ENCODE measurements around the gene ACTL6B.

DNA sequence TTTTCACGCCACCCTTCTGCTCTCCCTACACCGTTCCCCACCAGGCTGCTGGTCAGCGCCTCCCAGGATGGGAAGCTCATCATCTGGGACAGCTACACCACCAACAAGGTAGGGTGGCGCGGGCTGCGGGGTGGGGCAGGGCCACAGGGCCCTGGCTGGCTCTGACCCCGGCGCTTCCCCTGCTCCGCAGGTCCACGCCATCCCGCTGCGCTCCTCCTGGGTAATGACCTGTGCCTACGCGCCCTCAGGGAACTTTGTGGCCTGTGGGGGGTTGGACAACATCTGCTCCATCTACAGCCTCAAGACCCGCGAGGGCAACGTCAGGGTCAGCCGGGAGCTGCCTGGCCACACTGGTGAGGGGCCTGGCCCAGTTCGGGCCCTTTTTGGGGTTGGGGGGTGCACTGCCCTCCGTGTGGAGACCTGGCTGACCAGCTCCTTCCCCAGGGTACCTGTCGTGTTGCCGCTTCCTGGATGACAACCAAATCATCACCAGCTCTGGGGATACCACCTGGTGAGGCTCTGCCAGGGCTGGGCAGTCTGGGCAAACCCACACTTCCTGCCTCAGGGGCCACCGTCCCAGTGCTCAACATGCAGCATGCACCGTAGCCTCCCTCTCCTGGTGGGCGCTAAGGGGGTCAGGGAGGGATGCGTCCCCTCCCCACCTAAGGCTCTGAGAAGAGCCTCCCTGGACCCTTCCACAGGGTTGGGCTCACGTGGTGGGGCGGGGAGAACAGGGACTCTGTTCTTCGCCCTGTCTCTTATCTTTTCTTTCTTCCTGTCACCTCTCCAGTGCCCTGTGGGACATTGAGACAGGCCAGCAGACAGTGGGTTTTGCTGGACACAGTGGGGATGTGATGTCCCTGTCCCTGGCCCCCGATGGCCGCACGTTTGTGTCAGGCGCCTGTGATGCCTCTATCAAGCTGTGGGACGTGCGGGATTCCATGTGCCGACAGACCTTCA, 21.3 kb upstream of the ACTL6B start:
- no peak for TF ChIP-seq CTCF (IDR thresholded peaks at IDR 0.05)
- TF ChIP-seq POLR2A (IDR thresholded peaks at IDR 0.05): no peak

Measured in breast epithelium (tissue), 3 donors.